HepG2 (cell line): ENCODE results near the gene SASH3.

ENCODE experiments used
- CBFB ChIP-seq: sonication (generic); formaldehyde crosslinking; IDR thresholded peaks from 2 replicates; pipeline ENCODE4 v1.4.0; 2020; ENCODE audit warnings: missing genetic modification reagents
- CEBPB ChIP-seq: IDR thresholded peaks from 2 replicates; pipeline ENCODE4 v1.6.1; 2011; ENCODE audit warnings: low read depth, low read length, improper control_type of control experiment, borderline replicate concordance
- CTCF ChIP-seq: sonication (generic); formaldehyde crosslinking; IDR thresholded peaks from 2 replicates; pipeline ENCODE4 v1.5.0; 2020; ENCODE audit warnings: mild to moderate bottlenecking, missing genetic modification reagents, moderate library complexity
- E2F1 ChIP-seq: sonication (generic); formaldehyde crosslinking; IDR thresholded peaks from 2 replicates; pipeline ENCODE4 v1.5.0; 2020; ENCODE audit warnings: missing genetic modification reagents
- FOSL2 ChIP-seq: sonication (generic); formaldehyde crosslinking; IDR thresholded peaks from 2 replicates; pipeline ENCODE4 v1.4.0; 2020; ENCODE audit warnings: missing genetic modification reagents
- MIER3 ChIP-seq: IDR thresholded peaks from 2 replicates; pipeline ENCODE4 v1.6.1; 2016; ENCODE audit warnings: missing compliant biosample characterization, borderline replicate concordance
- PHF21A ChIP-seq: sonication (generic); formaldehyde crosslinking; IDR thresholded peaks from 2 replicates; pipeline ENCODE4 v1.5.0; 2020; ENCODE audit warnings: mild to moderate bottlenecking, missing genetic modification reagents
- PRDM4 ChIP-seq: sonication (generic); formaldehyde crosslinking; IDR thresholded peaks from 2 replicates; pipeline ENCODE4 v1.9.0; 2021; ENCODE audit warnings: missing genetic modification reagents, borderline replicate concordance
- SMC3 ChIP-seq: IDR thresholded peaks from 2 replicates; pipeline ENCODE4 v1.6.1; 2011; ENCODE audit warnings: low read length, improper control_type of control experiment
- XRCC5 ChIP-seq: fragments of 200-400 bp; formaldehyde crosslinking; optimal IDR thresholded peaks from 2 replicates; pipeline ENCODE3; 2017; ENCODE audit warnings: mild to moderate bottlenecking, low read length
- ZNF124 ChIP-seq: sonication (generic); formaldehyde crosslinking; IDR thresholded peaks from 2 replicates; pipeline ENCODE4 v1.4.0; 2020; ENCODE audit warnings: missing genetic modification reagents
- ZNF205 ChIP-seq: IDR thresholded peaks from 2 replicates; pipeline ENCODE4 v1.6.1; 2018; ENCODE audit warnings: missing biosample characterization, missing genetic modification reagents
- ZNF550 ChIP-seq: sonication (generic); formaldehyde crosslinking; IDR thresholded peaks from 2 replicates; pipeline ENCODE4 v1.4.0; 2020; ENCODE audit warnings: mild to moderate bottlenecking, missing genetic modification reagents, borderline replicate concordance
- ZNF749 ChIP-seq: sonication (generic); formaldehyde crosslinking; IDR thresholded peaks from 2 replicates; pipeline ENCODE4 v1.8.0; 2022; ENCODE audit warnings: mild to moderate bottlenecking, missing genetic modification reagents, moderate library complexity, borderline replicate concordance

- no peak for TF ChIP-seq E2F1 (CRISPR knock-in tag)
- no peak for TF ChIP-seq PHF21A (CRISPR knock-in tag)
- no peak for TF ChIP-seq CBFB (CRISPR knock-in tag)
- no peak for TF ChIP-seq CTCF (CRISPR knock-in tag)
- TF ChIP-seq ZNF124 (CRISPR knock-in tag) = no peak
- no peak for TF ChIP-seq CEBPB
- no peak for TF ChIP-seq MIER3 (CRISPR knock-in tag)
- no peak for TF ChIP-seq ZNF205 (CRISPR knock-in tag)
- no peak for TF ChIP-seq PRDM4 (CRISPR knock-in tag)
- no peak for TF ChIP-seq ZNF550 (CRISPR knock-in tag)
- TF ChIP-seq FOSL2 (CRISPR knock-in tag) = no peak
- no peak for TF ChIP-seq XRCC5
- TF ChIP-seq ZNF749 = no peak
- TF ChIP-seq SMC3 = no peak
Measured at GRCh38 chrX:129749069-129749468, 30.7 kb upstream of the SASH3 start.
